HG03097 (cell line): Measurements from ENCODE around the gene CTCF.

ENCODE experiments used
- ATAC-seq: cut with Tn5 transposase; IDR thresholded peaks from one replicate; pipeline ENCODE4 v1.9.1; 2021; ENCODE audit not compliant: unreplicated experiment, low FRiP score

CTCF gene

GRCh38 chr16:67661886-67662652 is 99.7 kb downstream of the CTCF start:
- no peak for ATAC-seq

DNA sequence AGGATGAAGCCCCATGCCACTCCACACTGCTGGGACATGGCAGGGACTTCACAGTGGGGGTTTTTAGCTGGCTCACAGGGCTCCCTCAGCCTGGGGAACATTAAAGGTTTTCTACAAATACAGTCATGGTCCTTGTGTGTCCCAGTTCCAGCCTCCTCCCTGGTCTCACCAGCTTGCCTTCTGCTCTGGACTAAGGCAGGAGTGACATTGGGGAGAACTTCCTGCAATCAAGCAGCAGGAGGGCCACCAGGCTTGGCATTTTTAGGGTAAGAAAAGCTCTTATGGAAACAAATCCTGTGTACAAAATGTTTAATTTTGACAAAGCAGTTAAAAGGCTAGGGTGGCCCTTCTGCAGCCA is 100.3 kb downstream of the CTCF start:
- ATAC-seq, result no peak

DNA sequence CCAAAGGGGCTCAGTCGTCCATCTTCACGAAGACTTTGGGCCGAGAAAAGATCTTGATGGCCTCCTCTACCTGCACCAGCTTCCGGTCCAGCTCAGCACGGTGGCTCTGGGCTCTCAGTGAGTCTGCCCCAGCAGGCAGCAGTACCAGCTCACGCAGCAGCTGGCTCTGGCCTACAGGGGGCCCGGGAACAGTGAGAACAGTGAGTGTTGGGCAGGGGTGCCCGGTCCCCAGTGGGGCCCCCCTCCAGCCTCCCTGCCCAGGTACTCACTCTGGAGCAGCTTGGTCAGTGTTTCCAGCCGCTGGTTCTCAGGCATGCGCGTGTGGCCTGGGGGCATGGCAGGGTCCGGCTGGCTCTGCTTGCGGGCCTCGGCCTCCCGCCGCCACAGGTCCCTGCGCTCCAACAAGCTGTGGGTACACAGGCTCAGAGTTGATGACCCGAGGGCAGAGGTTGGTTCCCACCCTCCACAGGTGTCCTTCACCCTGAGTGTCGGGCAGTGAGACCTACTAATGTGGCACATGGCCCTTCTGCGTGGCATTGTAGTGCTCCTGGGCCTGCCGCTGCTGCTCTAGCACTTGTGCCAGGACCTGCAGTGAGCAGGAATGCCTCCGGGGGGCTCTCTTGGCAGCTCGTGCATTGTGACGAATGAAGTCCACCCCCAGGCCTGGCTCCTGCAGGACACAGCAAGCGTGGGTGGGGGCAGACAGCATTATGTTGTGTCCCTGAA is 101.0 kb downstream of the CTCF start:
- ATAC-seq, result no peak

- ATAC-seq, result no peak
Observed at GRCh38 chr16:67663877-67664222, 101.5 kb downstream of the CTCF start.

- ATAC-seq, result no peak
Observed at GRCh38 chr16:67664258-67664657, 101.9 kb downstream of the CTCF start.

DNA sequence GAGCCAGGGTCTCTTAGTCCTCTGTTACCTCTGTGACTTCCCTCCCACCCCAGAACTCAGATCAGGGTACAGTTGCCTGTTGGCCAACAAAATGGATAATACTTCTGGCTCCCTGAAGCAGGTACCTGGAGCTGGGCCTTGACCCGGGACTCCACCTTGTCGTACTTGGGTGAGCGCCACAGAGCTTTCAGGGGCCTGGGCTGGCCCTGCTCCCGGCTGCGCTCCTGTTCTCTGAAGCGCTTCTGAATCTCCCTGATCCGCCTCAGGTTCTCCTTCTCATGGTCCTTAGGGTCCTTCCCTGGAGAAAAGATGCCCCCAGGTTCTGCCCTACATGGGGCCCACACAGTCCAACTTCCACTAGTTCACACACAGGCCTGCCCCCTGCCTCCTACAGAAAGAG is 102.5 kb downstream of the CTCF start:
- ATAC-seq, result no peak

DNA sequence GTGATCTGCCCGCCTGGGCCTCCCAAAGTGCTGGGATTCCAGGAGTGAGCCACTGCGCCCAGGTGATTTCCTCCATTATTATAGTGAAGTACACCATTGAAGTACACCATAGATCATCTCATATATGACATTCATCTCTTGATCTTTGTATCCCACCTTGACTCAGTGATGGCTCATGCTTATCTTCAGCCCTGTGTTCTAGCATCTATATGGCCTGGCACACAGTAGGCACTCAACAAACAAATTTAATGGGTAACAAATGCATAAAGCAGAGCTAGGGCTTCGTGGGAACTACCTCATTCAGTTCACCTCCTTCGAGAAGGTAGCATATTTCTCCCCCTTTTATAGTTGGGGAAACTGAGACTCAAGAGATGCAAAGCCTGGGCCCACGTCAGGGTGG is 103.3 kb downstream of the CTCF start:
- no peak for ATAC-seq

- ATAC-seq, result no peak
Observed at GRCh38 chr16:67666032-67666551, 103.8 kb downstream of the CTCF start.

DNA sequence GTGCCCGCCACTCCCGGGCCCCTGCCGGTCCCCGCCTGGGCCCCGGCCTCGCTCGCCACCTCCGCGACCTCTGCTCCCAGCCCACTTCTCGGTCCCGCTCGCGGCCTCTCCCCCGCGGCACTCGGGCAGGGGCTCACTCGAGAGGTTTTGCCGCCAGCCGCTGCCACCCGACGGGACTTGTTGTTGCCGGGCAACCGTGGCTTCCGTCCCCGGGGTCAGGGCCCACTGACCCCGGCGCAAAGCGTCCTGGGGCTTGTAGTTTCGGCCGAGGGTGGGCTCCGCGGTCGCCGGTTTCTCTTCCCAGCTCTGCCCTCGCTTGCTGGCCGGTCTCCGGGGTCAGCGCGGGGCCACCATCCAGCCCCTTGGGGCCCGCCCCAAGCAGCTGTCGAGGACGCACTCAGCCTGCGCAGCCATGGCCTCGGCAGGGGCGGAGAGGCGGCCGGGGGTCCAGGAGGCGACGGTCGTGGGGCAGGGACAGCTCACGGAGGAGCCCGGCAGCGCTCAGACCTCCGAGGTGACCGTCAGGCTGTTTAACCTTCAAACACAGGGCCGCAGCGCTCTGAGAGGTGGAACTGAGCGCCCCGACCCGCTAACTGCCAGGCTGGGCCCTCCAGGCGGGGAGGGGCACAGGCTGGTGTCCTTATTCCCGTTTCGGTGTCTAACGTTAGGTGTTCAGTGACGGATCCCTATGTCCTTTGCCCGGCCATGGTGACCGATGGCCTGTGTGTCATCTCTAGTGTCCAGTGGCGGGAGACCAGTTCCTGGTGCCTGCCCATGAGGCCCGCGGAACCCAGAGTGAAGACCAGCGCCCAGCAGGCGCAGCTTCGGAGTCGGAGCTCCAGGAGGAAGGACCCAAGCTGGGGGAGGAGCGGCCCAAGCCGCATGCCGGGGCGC is 104.5 kb downstream of the CTCF start, which contains the start of the genes C16orf86 and ENKD1:
Gene C16orf86 (plus strand): TSS at position 256 of the 894 bp plus-strand sequence. CDS start 157 bp downstream, at position 413.
Gene ENKD1 (minus strand): TSS at position 192 of the 894 bp plus-strand sequence. CDS start 308 bp downstream, outside the sequence.
- ATAC-seq, result peak; percentile 38

- ATAC-seq, result no peak
Observed at GRCh38 chr16:67667453-67667816, 105.1 kb downstream of the CTCF start.

DNA sequence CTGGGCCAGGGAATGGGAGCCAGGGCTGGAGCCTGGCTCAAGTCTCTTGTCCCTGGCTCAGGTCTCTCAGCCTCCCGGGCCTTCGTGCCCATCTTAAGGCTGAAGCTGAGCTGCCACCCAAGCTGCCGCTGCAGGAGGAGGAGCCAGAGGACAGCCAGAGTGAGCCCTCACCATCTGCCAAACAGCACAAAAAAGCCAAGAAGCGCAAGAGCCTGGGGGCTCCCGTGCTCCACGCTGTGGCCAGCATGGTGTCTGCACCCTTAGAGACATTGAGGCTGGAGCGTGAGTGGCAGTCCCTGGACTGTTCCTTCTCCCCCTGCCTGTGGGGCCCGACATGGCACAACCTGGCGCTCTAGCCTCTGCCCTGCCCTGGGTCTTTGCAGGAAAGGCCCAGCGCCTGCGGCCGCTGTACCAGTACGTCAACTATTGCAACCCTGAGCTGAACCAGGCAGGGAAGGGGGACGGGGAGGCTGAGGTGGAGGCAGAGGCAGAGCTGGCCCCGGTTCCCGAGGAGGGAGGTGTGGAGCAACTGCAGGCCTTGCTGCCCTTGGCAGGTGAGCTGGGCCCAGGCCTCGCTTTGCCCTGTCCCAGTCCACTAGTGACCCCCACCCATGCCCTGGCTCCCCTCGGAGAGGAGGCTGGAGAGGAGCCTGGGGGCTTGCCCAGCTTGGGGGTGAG is 105.6 kb downstream of the CTCF start:
- ATAC-seq, result peak; percentile 68

- no peak for ATAC-seq
Observed at GRCh38 chr16:67668495-67669157, 106.3 kb downstream of the CTCF start.

- ATAC-seq, result no peak
Observed at GRCh38 chr16:67669499-67670101, 107.3 kb downstream of the CTCF start.

GRCh38 chr16:67672306-67672705 is 110.0 kb downstream of the CTCF start:
- ATAC-seq, result no peak

DNA sequence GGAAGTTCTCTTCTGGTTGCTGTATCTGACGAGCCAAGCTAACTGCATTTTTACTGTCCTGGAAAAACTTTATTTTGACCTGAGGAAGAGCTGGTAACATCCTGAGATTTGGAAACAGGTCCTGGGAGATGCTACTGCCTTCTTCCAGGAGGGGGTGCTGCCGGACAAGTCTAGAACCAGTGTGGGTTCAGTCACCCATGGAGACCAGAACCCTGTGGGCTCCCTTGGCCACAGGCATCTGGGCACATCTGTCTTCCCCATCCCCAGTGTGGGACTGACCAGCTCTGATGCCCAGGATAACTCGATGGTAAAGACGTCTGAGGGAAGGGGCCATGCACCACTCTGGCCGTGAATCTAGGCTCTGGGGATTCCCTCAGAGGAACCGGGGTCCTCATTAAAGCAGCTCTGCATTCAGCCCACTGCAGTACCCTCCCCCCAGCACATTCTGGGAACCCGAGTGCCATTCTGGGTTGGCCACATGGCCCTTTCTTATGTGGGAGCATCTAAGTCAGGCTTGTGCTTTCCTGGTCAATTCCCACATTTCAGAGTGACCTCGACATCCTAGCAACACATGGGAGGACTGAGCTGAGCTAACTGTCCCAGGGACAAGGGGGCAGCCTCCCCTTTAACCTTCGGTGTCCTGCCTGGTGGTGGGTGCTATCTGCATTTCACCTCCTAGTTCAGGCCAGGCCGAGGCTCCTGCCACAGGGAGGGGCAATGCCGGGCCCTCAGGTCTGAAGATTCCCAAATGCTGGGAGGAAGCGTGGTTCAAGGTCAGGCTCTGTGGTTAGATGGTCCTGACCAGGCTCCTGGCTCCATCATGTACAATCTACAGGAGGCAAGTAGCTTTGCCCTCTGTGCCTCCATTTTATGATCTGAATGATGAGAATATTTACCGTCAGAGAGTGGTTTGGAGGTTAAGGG is 110.7 kb downstream of the CTCF start:
- no peak for ATAC-seq

DNA sequence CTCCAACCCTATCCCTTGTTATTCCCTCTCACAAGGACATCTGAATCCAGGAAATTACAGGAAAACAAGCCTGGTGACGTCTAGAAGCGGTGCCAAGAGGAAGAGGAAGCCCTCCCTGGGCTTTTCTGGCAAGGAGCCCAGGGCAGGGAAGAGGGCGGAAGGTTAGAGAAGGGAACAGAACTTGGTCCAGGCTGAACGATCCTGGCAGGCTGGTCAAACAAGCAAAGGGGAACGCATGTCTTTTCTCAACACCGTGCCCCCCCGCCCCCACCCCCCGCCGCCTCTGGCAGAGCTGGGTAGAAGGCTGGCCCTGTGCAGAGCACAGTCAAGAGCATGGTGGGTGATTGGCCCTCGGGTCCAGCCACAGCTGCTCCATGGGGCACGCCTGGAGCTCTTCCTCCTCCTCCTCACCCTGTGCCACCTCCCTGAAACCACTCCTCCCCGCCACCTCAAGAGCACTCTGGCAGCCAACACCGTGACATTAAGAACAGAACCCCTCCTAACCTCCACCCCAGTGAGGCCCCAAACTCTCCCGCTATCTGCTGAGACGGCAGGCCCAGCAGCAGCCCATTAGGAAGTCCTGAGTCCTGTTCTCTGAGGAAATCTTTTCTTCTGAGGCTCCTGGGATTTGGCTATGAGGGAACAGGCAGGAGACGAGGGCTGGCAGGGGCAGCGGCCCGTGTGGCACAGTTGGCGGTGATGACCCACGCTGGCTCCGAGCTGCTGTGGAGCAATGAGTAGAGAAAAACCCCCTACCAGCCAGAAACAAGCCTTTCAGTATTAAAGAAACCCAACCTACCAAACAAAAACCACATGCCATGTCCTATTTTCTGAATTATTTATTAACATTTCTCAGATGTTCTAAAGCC is 111.6 kb downstream of the CTCF start:
- ATAC-seq, result no peak

DNA sequence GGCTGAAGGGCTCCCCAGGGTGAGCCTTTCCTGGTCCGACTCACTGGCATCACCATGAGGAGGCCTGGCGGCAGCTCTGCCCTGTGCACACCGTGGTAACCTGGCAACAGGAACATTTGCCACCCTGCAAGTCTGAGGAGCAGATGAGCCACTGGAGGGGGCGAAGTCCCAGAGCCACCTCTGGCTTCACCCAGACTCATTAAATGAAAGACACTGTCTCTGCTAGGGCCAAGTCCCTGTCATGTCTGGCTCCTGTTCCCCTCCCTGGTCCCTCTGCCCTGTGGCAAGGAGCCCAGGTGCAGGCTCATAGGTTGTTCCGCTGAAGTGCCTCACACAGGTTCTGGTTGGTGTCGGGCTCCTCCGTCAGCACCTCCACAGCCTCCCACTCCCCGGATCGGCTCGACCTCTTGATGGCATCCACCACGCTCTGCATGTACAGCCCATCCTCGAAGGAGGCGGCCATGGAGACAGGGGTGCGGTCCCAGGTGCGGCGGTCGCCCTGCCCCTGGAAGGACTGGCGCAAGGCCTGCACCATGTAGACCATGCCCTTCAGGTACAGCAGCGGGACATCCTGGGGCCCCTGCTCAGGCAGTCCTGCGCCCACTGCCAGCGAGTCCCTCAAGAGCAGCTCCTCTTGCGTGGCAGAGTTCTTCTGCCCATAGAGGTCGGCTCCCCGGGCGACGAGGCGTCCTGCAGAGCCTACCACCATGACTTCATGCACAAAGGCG is 112.7 kb downstream of the CTCF start:
- ATAC-seq, result no peak
